Hematopoietic multipotent progenitor cell (in vitro differentiated cells): ENCODE results near the gene PLCE1. TPM values are rescaled to one million over a fixed set of nuclear protein-coding genes. Genes with fewer than 3 reads are reported as not detected.
"Not testable (repeated sequence)": the region's sequence is repeated elsewhere in the genome, so short reads cannot be mapped to it uniquely, and the experiment has no call there.

ENCODE experiments used
- DNase-seq, 3 donors: peaks; one replicate each; pipeline ENCODE4 v3.0.0-alpha.2; 2011 to 2015; ENCODE audit warnings: low read depth in 2 of 3, low spot score in 2 of 3
- total RNA-seq: library from RNA; depleted of rRNA; stranded (reverse); fragments of >200 nt; gene quantifications from one replicate; pipeline ENCODE4 v1.2.3, GENCODE V29; 2012

The PLCE1 gene
- under 0.01 TPM for total RNA-seq

DNA sequence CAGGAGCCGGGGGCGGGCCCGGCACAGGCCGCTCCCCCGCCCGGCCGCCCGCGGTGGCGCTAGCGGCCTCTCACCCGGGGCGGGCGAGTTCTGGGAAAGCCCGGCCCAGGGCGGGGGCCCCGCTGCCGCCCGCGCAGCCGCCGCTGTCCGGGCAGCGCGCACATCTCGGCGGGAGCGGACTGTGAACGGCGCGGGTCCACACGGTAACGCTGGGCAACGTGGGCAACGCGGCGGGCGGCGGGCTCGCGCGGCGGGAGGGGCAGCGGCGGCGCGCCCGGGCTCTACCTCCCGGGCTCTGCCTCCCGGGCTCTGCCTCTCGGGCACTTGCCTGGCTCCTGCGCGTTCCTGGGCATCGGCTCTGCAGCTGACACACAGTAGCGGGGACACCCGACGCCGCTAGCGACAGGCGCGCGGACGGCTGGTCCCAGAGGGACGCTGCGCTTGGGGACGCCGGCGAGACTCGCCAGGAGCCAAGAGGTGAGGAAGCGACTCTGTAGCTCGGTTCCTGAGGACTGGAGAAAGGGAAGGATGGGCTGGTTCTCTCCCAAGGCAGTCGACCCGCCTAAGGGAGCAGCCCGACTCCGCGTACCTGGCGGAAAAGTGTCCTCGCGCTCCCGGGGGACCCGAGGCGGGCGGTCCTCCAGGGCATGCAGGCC, at the start of gene PLCE1:
Gene PLCE1, plus strand, starts transcription at position 150 of the 656 bp plus-strand sequence. CDS start 37,116 bp downstream, outside the sequence.
- peak in 2 of 3 donors; percentile 11 to 18 for DNase-seq

DNA sequence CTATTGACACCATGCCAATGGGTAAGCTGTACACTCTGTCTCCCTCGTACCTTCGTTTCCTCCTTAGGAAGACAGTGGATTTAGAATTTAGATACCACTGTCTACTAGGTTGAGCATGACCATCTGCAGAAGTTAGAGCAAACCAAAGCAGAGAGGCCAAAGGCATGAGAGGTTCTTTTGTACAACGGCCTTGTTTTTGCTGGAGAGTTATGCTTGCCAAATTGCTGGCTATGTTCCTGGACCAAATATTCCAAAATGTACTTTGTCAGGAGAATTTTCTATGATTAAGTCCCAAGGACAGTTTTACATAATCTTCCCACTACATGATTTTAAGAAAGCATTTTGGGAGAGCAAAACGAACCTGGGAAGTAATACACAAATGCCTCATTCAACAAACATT, 47.9 kb upstream of the PLCE1 start:
- no peak for DNase-seq

DNA sequence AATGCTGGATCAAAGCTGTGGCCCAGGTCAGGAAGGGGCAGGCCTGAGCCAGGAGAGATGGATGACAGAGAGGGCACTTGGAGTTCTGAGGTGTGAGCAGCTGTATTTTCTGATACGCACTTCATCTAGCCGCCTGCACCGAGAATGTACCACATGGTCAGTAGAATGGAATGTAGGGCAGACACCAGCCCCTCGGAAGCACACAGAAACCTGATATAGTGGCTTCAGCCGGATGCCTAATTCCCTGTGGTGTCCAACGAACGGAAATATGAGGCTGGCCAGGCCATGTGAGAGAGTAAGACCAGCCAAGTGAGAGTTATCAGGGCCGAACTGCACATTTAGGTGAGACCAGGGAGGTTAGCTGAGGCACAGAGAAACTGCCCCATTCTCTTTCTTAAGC, 46.7 kb upstream of the PLCE1 start:
- no peak for DNase-seq

DNA sequence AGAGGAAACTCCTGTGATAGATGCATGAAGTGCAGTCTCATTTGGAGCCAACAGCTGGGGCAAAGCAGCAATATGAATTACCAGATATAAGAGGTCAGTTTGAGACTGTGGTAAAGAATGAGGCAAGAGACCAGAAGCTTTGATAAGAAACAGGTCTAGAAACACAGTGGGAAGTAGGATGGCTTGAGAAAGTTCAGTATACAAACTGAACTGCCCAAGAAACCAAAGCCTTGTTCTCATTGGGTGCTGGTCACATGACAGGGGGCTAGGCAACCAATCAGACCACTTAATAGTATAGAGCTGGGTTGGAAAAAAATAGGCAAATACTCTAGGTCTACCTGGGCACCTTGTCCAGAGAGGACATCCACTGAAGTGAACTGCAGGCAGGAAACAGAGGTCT, 46.2 kb upstream of the PLCE1 start:
- DNase-seq, result no peak

DNA sequence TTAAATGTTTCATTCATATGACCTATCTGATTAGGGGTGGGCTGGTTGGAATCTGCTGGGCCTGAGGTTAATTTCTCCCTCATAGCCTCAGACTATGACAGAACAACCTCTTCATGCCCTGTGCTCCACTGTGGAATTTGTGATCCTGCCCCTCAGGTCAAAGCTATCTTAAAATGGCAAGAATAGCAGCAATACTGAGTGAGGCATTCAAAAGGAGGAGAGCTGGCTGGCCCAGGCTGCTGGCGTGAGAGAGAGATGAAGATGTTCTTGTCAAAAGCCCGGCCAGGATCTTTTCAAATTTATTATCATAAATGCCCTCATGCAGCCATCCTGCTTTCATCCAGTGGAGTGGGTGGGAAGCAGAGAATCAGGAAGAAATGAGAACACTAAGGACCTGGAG, 41.8 kb upstream of the PLCE1 start:
- no peak for DNase-seq

DNA sequence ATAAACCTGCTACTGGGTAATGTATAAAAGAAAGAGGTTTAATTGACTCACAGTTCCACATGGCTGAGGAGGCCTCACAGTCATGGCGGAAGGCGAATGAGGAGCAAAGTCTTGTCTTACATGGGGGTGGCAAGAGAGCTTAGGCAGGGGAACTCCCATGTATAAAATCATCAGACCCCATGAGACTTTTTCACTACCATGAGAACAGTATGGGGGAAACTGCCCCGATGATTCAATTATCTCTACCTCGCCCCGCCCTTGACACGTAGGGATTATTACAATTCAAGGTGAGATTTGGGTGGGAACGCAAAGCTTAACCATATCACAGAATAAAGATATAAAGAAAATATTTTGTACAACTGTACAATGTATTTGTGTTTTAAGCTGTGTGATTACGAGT, 39.4 kb upstream of the PLCE1 start:
- no peak for DNase-seq

DNA sequence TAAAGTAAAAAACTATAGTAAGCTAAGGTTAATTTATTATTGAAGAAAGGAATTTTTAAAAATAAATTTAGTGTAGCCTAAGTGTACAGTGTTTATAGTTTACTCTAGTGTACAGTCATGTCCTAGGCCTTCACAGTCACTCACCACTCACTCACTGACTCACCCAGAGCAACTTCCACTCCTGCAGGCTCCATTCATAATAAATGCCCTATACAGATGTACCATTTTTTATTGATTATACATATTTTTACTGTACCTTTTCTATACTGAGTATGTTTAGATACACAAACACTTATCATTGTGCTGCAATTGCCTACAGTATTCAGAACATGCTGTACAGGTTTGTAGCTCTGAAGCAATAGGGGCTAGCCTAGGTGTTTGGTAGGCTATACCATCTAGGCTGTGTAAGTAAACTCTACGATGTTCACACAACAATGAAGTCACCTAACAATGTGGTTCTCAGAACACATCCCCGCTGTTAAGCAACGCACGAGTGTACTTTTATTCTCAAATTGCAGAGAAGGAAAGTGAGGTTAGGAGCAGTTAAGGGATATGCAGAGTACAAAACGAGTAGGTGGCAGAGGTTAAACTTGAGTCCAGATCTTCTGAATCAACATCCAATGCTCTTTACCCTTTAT, 38.9 kb upstream of the PLCE1 start:
- DNase-seq, result no peak

DNA sequence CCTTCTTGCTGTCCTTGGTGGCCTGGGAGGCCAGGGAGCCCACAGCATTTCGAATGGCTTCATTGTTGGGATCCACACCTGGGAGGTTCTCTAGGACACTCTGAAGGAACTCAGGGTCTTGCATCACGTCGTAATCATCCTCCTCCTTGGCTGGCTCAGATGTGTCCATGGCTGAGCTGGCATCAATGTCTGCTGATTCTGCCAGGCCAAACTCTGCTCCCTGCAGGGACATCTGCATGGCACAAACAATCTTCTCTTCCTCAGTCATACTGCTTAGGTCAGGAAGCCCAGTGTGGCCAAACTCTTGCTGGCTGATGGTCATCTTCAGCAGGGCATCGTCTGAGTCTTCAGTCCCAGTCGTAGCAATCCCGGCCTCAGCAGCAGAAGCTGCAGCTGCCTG, 34.9 kb upstream of the PLCE1 start:
- no peak for DNase-seq

DNA sequence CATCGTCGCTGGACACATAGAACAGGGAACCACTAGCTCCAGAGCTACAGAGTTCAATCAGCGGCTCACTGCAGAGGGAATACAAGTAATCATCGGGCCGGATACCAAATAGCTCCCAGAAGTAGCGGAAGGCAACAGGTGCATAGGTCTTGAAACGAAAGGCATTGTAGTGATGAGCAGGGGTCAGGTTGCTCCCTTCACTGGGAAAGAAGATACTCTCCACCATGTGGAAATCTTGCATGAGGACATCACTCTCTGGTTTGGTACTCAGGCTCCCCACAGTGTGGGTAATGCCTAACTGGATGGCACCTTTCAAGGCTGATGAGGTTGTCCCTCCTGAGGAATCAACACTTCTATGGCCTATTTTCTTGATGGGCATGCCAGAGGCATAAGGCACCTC, 32.7 kb upstream of the PLCE1 start:
- not testable (repeated sequence) for DNase-seq

DNA sequence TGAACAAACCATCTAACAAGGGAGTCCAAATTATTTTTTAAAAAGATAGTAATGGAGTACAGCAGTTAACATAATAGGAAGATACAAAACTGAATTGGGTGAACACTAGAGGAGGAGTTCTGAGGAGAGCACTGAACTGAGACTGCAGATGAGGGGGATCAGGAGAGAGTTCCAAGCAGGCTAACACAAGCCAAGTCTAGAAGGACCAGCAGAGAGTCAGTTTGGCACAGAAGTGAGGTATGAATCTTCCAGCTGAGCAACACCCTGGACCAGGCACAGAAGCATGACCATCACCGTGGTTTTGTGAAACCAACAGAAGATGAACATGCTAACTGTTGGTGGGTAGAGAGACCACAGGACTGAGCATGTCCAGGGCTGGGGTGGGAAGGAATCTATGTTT, 30.8 kb upstream of the PLCE1 start:
- DNase-seq, result no peak

DNA sequence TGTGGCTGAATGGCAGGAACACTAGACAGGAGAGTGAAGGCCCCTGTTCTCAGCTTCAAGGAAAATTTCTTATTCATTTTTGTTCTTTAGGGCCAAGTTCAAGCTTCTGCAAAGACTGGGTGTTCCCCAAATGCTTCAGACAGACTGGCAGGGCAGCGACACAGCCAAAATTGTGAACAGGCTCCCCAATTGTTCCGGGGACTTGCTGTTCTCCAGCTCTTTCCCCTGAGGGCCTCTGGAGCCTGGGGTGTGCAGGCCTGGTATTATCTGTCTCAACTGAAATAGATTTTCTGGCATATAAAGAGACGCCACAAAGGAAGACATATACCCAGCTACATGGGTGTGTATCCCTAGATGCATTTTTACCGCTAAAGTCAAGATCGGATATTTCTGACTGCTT, 30.3 kb upstream of the PLCE1 start:
- no peak for DNase-seq

DNA sequence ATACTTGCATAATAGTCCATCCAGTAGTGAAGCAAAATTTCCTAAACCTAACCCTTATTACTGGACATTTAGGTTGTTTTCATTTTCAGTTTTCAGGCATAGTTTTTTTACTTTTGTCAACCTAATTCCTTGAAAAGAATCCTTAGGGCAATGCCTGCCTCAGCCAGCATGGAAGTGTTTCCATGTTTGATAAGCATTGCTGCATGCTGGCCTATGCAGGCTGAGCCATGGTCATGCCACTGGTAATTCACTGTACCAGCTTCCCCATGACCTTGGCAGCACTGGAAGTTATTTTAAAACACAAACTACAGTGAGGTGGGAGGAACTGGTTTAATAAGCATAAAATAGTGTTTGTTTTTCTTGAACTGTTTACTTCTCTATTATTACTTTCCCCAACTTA, 27.8 kb upstream of the PLCE1 start:
- no peak for DNase-seq

DNA sequence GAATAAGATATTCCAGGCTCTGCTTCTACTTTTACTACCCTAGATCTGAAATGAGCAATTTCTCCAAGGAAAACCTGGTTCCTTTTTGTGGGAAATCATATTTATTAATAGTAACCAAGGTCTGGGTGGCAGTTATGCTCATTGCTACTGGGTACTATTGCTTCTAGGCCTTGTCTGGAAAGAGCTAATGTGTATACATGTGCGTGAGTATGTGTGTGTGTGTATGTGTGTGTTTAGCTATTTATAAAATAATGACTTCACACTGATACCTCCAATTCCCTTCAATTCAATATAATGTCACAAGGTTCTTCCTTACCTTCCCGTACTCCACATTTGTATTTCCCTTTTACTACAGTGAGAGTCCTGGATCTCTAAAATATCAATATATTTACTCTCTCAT, 26.0 kb upstream of the PLCE1 start:
- DNase-seq, result no peak

DNA sequence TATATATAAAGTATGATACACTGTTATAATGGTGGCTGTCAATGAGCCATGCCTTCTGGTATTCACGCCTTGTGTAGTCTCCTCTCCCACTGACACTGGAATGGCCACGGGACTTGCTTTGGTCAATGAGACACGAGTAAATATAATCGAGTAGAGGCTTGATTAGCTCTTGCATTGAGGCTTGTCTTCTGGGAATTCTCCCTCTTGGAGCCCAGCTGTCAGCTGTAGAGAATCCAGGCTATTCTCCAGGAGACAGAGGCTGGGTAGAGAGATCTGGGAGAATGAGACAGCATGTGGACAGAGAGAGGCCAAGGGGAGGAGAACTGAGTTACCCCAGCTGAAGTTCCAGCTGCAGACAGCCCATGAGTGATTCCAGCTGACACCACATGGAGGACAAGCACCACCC, 25.2 kb upstream of the PLCE1 start:
- DNase-seq, result no peak

DNA sequence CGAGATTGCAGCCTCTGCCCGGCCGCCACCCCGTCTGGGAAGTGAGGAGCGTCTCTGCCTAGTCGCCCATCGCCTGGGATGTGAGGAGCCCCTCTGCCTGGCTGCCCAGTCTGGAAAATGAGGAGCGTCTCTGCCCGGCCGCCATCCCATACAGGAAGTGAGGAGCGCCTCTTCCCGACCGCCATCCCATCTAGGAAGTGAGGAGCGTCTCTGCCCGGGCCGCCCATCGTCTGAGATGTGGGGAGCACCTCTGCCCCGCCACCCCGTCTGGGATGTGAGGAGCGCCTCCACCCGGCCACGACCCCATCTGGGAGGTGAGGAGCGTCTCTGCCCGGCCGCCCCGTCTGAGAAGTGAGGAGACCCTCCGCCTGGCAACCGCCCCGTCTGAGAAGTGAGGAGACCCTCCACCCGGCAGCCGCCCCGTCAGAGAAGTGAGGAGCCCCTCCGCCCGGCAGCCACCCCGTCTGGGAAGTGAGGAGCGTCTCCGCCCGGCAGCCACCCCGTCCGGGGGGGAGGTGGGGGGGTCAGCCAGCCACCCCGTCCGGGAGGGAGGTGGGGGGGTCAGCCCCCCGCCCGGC, 23.2 kb upstream of the PLCE1 start:
- DNase-seq, result not testable (repeated sequence)

DNA sequence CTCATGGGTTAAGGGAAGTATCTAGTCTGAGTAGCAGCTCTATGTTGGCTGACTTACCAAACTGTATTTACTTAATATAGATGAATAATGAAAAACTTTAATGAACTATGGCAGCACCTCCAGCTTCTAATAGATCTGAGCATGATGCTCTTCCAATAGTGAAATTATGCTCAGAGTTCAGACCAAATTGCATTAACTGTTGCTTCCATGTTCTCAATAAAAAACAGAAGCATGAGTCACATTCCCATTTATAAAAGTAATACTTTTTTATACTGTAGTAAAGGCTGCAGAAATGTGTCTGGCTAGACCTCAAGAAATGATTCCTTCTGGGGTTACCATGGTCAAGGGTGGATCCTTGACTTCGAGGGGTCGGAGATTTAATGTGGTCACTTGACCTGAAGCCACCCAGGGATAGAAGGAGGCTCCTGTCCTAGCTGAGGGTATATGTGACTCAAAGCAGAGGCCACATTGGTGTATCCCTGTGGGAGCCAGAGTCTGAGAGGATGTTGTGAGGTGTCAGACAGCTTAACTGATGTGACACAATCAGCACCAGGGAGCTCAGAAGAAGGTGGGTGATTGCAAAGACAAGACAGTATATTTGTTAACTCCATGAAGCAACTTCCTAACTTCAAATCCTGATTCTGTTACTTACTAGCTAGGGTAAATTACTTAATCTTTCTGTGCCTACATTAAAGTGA, 19.8 kb upstream of the PLCE1 start:
- no peak for DNase-seq

DNA sequence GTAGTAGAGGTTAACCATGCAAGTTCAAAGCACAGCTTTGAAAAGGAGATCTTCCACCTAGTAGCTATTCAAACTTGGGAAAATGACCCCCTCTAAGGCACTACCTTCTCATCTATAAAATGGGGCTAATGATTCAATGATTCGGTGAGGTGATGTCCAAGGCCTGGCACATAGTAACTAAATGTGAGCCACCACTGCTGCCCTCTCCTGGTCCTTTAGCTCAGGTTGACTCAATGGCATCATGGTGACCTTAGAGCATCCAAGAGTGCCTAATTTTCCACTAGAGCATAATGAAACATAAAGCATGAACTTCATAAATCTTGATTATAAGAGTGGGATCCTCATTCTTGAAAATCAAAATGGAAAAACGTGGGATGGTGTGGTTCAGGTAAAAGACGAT, 16.3 kb upstream of the PLCE1 start:
- no peak for DNase-seq

DNA sequence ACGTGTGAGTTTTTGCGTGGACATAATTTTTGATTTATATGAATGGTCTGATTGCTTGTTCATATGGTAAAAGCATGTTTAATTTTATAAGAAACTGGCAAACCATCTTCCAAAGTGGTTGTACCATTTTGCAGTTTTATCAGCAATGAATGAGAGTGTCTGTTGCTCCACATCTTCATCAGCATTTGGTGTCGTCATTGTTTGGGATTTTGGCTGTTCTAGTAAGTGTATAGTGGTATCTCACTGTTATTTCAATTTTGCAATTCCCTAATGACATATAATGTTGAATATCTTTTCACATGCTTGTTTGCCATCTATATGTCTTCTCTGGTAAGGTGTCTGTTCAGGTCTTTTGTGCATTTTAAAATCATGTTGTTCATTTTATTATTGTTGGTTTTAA, 13.2 kb upstream of the PLCE1 start:
- no peak for DNase-seq

DNA sequence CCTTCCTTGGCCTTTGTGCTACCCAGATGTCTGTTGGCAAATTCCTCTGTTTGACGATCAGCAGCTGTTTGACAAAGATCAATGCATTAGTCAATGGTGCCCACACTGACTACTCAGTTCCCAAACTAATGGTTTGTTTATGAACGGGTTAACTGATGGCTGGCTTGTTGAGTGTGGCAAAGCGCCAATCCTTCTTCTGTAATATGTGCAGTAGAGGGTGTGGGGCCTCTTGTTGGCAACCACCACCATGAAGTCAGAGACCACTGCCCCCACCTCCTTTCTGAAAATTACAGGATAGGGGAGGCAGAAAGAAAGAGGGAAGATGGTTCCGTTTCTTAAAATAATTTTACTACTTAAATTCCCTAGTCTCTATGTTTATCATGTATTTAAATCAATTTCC, 2.6 kb upstream of the PLCE1 start:
- DNase-seq, result no peak

DNA sequence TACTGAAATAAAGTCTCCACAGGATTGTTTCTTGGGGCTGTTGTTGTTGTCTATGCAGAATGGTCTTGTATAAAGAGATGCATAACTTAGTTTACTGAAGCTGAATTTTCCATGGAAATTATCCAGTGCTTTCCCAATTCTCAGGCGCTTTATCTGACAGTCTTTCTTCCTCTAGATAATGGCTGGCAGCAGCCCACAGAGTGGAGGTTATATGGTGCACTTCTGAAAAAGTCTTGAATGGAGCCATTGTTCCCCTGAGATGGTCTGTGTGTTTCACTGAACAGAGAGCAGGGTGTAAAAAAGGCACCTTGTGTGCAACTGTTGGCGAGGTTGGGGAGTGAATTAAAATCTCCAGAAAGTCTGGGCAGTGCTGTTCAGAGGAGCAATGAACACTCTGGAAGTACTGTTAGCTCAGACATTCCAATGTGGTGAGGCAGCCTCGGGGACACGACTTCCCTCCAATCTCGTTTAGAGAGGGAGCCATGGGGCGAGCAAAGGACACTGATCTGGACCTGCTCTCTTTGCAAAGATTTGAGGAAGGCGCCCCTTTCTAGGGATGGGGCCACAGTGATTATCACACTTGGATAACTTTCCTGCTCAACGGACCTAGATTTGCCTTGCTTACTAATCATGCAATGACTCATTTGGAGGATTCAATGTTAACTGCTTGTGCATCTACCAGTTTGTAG, 2.0 kb upstream of the PLCE1 start:
- DNase-seq, result no peak

DNA sequence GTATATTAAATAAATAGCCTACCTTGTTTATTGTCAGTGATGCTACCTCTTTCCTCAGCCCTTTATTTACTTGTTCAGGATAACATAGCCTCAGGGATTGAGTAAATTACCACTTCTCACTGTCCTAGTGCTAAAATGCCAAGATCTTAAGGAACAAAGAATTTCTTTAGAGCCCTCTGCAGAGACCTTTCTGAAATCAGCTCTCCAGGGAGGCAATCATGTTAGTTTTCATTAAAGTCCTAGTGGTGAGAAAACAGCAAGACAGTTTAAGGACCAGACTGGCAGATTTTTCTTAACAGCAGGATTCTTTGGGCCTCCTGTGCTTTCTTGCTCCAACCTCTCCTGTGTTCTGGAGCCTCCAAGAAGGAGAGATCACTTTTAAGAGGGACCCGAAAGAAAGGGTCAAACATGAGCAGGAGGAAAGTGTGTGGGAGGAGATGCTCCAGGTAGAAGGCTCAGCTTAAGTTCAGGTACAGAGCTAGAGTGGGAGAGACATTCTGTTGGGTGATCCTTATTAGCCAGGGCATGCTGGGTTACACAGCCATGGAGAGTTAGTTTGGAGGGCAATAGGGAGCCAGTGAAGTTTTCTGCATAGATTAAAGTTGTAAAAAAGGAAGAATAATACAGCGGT, 1.2 kb upstream of the PLCE1 start:
- DNase-seq, result no peak
